ENCODE measurements around the gene KRT8. TPM values are rescaled to one million over a fixed set of nuclear protein-coding genes. Genes with fewer than 3 reads are reported as not detected.
"Not testable (repeated sequence)": the region's sequence is repeated elsewhere in the genome, so short reads cannot be mapped to it uniquely, and the experiment has no call there.

The KRT8 gene
- total RNA-seq, 2 experiments from 2014 or later, result not detected

- H3K27ac Mint-ChIP-seq, result no peak overlapping the region
- no peaks in the 10 kb centered on the region for H3K4me1 Mint-ChIP-seq (ENCODE audit: low read depth)
- H3K4me3 Mint-ChIP-seq, result no peak overlapping the region
- no peaks in the 10 kb centered on the region for H3K36me3 Mint-ChIP-seq (ENCODE audit: low read depth)
- no peak for DNase-seq
- no peak for ATAC-seq
- ChIA-PET CTCF (interaction anchor here (1.0 to 7.3 kb wide), 4 partner anchors 10 to 84 kb away, joined by 3 to 60 read pairs (median 20); no protein-coding TSS in a partner anchor), POLR2A (interaction anchor here (0.6 kb wide), 1 partner anchor 230 kb away, joined by 3 read pairs; no protein-coding TSS in a partner anchor)
- H3K9me3 Mint-ChIP-seq (ENCODE audit: insufficient read depth), result no peaks in the 10 kb centered on the region
- no peaks in the 10 kb centered on the region for H3K27me3 Mint-ChIP-seq (ENCODE audit: low read depth)
These were observed 8.4 kb downstream of the KRT8 start for GRCh38 chr12:52896190-52897100.

- ChIA-PET POLR2A (no interaction called here), CTCF (interaction anchor here (3.1 to 7.3 kb wide), 3 partner anchors 11 to 84 kb away, joined by 17 to 60 read pairs (median 22); no protein-coding TSS in a partner anchor)
- Mint-ChIP-seq H3K4me3 (no peak overlapping the region), H3K36me3 (ENCODE audit: low read depth) (no peaks in the 10 kb centered on the region), H3K4me1 (ENCODE audit: low read depth) (no peaks in the 10 kb centered on the region), H3K27ac (no peak overlapping the region), H3K27me3 (ENCODE audit: low read depth) (no peaks in the 10 kb centered on the region), H3K9me3 (ENCODE audit: insufficient read depth) (no peaks in the 10 kb centered on the region)
- no peak for DNase-seq
- ATAC-seq, result no peak
These were observed 9.1 kb downstream of the KRT8 start for GRCh38 chr12:52895726-52896189.

DNA sequence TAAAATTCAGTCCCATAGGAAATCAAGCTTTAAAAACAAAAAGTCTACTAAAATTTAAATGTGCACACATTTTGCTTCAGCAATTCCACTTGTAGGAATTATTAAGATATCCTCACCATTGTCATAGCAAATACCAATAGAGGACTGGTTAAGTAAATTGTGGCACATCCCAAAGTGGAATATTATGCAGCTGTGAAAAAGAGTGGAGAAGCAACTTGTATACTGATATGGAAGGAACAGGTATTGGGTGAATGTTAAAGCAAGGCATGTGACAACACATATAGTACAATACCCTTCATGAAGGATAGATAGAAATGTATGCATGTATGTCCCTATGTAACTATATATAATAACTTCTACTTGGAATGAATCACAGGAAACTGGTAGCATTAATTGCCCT is 11.9 kb downstream of the KRT8 start:
- Mint-ChIP-seq H3K27ac (no peak overlapping the region), H3K4me1 (ENCODE audit: low read depth) (no peaks in the 10 kb centered on the region), H3K9me3 (ENCODE audit: insufficient read depth) (no peaks in the 10 kb centered on the region), H3K36me3 (ENCODE audit: low read depth) (no peaks in the 10 kb centered on the region), H3K4me3 (no peak overlapping the region), H3K27me3 (ENCODE audit: low read depth) (peaks cover 7% of the 10 kb centered on the region)
- ChIA-PET POLR2A (no interaction called here), CTCF (interaction anchor here (0.6 to 1.0 kb wide), 2 partner anchors 13 to 88 kb away, joined by 3 to 5 read pairs; no protein-coding TSS in a partner anchor)
- ATAC-seq (no peak), DNase-seq (no peak)

DNA sequence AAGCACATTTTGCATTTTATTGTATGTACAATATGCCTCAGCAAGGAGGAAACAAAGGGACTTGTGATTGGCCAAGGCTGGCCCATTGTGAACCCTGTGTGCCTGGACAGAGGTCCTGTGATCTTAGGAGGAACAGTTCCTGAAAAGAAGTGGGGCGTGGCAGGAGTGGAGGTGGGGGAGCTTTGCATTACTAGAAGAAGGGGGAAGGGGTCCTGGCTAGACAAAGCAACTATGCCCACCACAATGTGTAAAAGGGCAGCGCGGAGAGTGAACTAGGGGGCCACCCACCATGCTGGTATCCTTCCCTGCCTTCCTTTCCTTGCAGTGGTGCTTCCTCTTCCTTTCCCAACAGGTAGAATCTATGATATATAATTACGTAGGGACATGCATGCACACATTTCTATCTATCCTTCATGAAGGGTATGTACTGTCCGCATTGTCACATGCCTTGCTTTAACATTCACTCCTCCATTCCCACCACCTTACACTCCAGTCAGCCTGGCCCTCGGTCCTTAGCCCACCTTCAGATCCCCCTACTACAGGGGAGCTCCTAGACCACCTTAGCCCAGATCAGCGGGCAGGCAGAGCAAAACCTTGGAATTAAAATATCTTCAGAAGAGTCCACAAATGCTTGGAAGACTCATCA is 12.5 kb downstream of the KRT8 start:
- no peak for ATAC-seq
- DNase-seq, result no peak
- Mint-ChIP-seq H3K4me3 (no peak overlapping the region), H3K9me3 (ENCODE audit: insufficient read depth) (no peaks in the 10 kb centered on the region), H3K27ac (no peak overlapping the region), H3K36me3 (ENCODE audit: low read depth) (no peaks in the 10 kb centered on the region), H3K4me1 (ENCODE audit: low read depth) (no peaks in the 10 kb centered on the region), H3K27me3 (ENCODE audit: low read depth) (peaks cover 7% of the 10 kb centered on the region)
- CTCF ChIA-PET, result interaction anchor here (1.0 kb wide), 1 partner anchor 88 kb away, joined by 5 read pairs; no protein-coding TSS in a partner anchor
- POLR2A ChIA-PET, result no interaction called here

DNA sequence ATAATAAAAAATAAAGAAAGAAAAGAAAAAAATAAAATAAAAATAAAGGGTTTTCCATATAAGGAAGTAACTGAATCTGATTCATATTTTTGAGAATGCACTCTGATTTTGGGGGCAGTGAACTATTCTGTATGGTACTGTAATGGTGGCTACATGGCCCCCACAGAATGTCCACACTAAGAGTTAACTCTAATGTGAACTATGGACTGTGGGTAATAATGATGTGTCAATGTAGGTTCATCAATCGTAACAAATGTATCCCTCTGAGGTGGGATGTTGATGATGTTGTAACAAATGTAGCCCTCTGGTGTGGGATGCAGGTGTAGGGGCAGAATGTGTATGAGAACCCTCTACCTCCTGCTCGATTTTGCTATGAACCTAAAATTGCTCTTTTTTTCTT is 13.8 kb downstream of the KRT8 start:
- ChIA-PET CTCF (interaction anchor here (0.9 kb wide), 1 partner anchor 90 kb away, joined by 3 read pairs; no protein-coding TSS in a partner anchor), POLR2A (no interaction called here)
- Mint-ChIP-seq H3K27me3 (ENCODE audit: low read depth) (peaks cover 7% of the 10 kb centered on the region), H3K36me3 (ENCODE audit: low read depth) (no peaks in the 10 kb centered on the region), H3K27ac (no peak overlapping the region), H3K4me3 (no peak overlapping the region), H3K4me1 (ENCODE audit: low read depth) (no peaks in the 10 kb centered on the region), H3K9me3 (ENCODE audit: insufficient read depth) (no peaks in the 10 kb centered on the region)
- DNase-seq (no peak), ATAC-seq (no peak)

DNA sequence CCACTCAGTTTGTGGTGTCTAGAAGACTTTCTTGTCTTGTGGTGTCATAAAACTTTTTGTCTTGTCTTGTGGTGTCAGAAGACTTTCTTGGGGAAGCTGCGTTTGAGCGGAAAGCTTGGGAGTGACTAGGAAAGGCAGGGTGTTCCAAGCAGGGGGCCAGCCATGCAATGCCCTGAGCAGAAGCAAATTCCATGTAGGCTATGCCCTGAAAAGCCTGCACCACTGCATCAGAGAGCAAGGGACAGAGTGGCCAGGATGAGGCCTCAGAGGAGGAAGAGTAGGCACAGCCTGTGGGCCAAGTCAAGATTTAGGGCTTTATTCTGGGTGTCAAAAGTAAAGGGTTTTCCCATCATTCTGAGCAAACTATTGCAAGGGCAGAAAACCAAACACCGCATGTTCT is 14.5 kb downstream of the KRT8 start:
- H3K9me3 Mint-ChIP-seq (ENCODE audit: insufficient read depth), result no peaks in the 10 kb centered on the region
- peaks cover 7% of the 10 kb centered on the region for H3K27me3 Mint-ChIP-seq (ENCODE audit: low read depth)
- H3K4me1 Mint-ChIP-seq (ENCODE audit: low read depth), result no peaks in the 10 kb centered on the region
- no peak overlapping the region for H3K27ac Mint-ChIP-seq
- H3K36me3 Mint-ChIP-seq (ENCODE audit: low read depth), result no peaks in the 10 kb centered on the region
- ATAC-seq (no peak), DNase-seq (no peak)
- CTCF ChIA-PET, result interaction anchor here (1.7 to 2.8 kb wide), 2 partner anchors 11 to 20 kb away, joined by 4 to 19 read pairs; no protein-coding TSS in a partner anchor
- no peak overlapping the region for H3K4me3 Mint-ChIP-seq
- POLR2A ChIA-PET, result no interaction called here

DNA sequence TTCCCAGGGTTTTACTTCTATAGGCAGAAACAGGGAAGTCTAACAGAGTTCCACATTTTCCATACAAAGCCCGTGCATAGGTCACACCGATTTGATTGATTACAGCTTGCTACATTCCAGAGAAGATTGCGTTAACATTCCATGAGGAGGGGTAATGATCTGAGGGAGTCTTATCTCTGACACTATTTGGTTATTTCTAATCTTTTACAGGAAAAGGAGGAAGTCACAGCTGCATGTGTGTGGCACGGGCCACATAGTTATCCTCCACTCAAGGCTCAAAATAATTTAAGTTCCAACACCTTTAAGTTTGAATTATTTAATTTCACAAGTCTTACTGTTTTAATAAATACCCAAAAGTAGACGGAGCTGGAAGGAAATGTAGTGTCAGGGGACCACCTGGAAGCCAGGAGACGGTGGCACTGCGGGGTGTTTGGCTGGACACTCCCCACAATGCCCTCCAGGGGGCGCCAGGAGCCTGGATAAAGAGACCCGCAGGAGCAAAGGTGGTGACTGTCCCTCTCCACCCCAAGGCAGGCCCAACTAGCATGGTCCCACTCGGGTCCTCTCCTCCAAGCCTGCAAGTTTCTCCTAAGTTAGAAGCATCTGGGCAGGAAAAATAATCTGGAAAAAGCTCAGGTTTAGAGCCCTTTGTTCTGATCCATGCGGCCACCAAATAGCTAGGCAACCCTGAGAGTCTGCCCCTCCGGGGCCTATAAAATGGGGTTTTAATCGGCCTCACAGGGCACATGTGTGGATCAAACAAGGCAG is 20.2 kb downstream of the KRT8 start:
- Mint-ChIP-seq H3K4me1 (ENCODE audit: low read depth) (peaks cover 7% of the 10 kb centered on the region), H3K27me3 (ENCODE audit: low read depth) (peaks cover 9% of the 10 kb centered on the region), H3K36me3 (ENCODE audit: low read depth) (no peaks in the 10 kb centered on the region), H3K27ac (no peak overlapping the region), H3K4me3 (no peak overlapping the region), H3K9me3 (ENCODE audit: insufficient read depth) (no peaks in the 10 kb centered on the region)
- ChIA-PET CTCF (interaction anchor here (0.5 to 21.6 kb wide), 70 partner anchors 10 to 1858 kb away, joined by 3 to 736 read pairs (median 4); partner anchors contain the start of genes EIF4B, KRT1, KRT18 and KRT3), POLR2A (interaction anchor here (0.8 to 1.2 kb wide), 2 partner anchors 70 to 96 kb away, joined by 3 to 5 read pairs; no protein-coding TSS in a partner anchor)
- ATAC-seq (peak; percentile 82), DNase-seq (peak; percentile 86)

- H3K9me3 Mint-ChIP-seq (ENCODE audit: insufficient read depth); H3K4me1 Mint-ChIP-seq (ENCODE audit: low read depth); H3K36me3 Mint-ChIP-seq (ENCODE audit: low read depth); H3K27ac Mint-ChIP-seq; ATAC-seq; H3K4me3 Mint-ChIP-seq; DNase-seq: not testable (repeated sequence)
- peaks cover 11% of the 10 kb centered on the region for H3K27me3 Mint-ChIP-seq (ENCODE audit: low read depth)
- POLR2A ChIA-PET, result interaction anchor here (0.7 to 1.5 kb wide), 2 partner anchors 100 to 501 kb away, joined by 3 to 6 read pairs; no protein-coding TSS in a partner anchor
- CTCF ChIA-PET, result interaction anchor here (0.6 to 21.6 kb wide), 51 partner anchors 9 to 570 kb away, joined by 3 to 736 read pairs (median 5); partner anchors contain the start of genes EIF4B, KRT1, KRT74 and KRT85
These were observed 24.4 kb downstream of the KRT8 start for GRCh38 chr12:52880499-52880898.

DNA sequence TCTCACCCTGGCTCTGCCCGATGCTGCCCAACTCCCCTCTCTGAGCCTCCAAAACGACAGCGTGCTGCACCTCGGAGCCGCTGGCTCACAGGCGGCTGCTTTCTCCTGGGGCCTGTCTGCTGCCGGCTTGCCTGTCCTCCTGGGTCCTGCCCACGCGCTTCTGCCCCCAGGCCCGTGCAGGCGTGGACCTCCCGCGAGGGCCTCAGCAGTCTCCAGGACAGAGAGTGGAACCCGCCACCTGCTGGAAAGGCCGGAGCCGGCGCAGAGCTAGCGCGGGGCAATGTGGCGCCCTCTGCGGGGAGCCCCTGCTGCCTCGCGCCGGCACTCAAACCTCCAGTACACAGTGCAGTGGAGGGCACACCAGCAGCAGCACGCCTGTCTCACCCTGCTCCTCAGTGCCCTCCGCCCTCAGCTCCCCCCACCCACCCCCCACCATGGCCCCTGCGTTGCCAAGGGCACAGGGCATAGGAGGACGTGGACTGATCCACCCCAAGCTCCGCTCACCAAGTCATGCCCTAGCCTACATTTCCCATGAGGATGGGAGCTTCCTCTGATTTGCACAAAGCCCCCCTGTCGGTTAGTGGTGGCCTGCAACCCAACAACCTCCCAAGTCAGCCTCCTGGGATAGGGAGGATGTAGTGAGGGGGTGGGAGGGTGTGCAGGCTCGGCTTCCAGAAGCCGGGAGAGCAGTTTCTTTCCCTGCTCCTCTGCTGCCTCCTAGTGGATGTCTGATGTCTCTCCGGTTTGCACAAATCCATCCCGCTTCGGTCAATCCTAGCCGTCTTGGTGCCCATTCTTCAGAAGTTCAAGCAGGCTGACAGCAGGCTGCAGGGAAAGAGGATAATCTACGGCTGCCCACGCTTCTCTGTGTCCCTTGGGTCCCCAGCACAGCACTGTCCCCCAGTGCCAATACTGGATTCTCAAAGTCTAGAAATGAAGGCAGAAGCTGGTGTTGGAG is 25.2 kb downstream of the KRT8 start:
- POLR2A ChIA-PET, result interaction anchor here (0.7 to 1.5 kb wide), 2 partner anchors 101 to 500 kb away, joined by 3 to 6 read pairs; no protein-coding TSS in a partner anchor

More for the DNA sequence above, 25.2 kb downstream of the KRT8 start:
- Mint-ChIP-seq H3K4me3 (peak overlapping the region; percentile 49), H3K4me1 (ENCODE audit: low read depth) (peaks cover 13% of the 10 kb centered on the region), H3K27ac (no peak overlapping the region), H3K9me3 (ENCODE audit: insufficient read depth) (no peaks in the 10 kb centered on the region), H3K36me3 (ENCODE audit: low read depth) (no peaks in the 10 kb centered on the region), H3K27me3 (ENCODE audit: low read depth) (peaks cover 11% of the 10 kb centered on the region)
- CTCF ChIA-PET, result interaction anchor here (0.5 to 21.6 kb wide), 87 partner anchors 9 to 726 kb away, joined by 3 to 736 read pairs (median 4); partner anchors contain the start of genes EIF4B, KRT1, KRT74 and KRT8
- ATAC-seq (peak; percentile 97), DNase-seq (peak; percentile 84)

All from activated CD8-positive, alpha-beta T cell treated with anti-CD3 and anti-CD28 coated beads, Interleukin-2, amount 10 ng/mL, durations not matched to agents 7 days and 5 days (primary cell).